ENCODE measurements around the gene PRSS48. TPM values are rescaled to one million over a fixed set of nuclear protein-coding genes. Genes with fewer than 3 reads are reported as not detected.

PRSS48 gene
- total RNA-seq, 2 experiments from 2014 or later: not detected

DNA sequence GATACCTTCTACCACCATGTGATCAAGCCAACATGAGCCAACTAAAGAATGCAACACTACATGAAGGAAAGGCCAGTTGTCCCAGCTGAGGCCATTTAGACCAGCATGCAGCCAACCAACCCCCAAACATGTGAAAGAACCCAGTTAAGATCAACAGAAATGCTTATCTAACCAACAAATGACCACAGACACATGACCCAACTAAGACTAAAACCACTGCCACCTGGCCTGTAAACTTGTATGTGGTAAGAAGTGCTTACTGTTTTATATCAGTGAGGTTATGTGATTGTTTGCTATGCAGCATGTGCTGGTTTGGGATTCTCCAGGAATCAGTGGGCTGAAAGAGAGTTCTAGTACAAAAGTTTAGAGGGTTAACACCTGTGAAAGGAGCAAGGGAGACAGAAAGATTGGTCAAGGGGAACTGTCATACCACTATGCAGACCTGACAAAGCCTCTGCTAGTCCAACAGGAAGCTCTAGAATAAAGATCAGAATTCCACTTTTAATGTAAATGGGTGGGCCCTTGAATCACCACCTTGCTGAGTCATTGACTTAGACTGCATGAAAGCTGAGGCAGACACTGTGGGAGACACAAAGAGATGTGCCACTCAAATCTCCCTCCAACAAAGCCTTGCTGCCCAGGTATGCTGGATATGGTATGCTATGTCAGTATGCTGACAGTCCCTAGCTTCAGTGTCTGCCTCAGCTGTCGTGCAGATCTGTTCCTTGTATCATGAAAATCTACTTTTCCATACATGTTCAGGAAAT, 54.5 kb downstream of the PRSS48 start:
- H3K9me3 Mint-ChIP-seq: no peaks in the 10 kb centered on the region
- H3K27me3 Mint-ChIP-seq: peaks cover 12% of the 10 kb centered on the region
- H3K4me3 Mint-ChIP-seq: no peak overlapping the region
- intact Hi-C loops (cut with micrococcal nuclease): no loop called here
- no peaks in the 10 kb centered on the region for H3K36me3 Mint-ChIP-seq (ENCODE audit: low read depth)
- no peaks in the 10 kb centered on the region for H3K4me1 Mint-ChIP-seq (ENCODE audit: low read depth)
- TF ChIP-seq, protein P1, sequence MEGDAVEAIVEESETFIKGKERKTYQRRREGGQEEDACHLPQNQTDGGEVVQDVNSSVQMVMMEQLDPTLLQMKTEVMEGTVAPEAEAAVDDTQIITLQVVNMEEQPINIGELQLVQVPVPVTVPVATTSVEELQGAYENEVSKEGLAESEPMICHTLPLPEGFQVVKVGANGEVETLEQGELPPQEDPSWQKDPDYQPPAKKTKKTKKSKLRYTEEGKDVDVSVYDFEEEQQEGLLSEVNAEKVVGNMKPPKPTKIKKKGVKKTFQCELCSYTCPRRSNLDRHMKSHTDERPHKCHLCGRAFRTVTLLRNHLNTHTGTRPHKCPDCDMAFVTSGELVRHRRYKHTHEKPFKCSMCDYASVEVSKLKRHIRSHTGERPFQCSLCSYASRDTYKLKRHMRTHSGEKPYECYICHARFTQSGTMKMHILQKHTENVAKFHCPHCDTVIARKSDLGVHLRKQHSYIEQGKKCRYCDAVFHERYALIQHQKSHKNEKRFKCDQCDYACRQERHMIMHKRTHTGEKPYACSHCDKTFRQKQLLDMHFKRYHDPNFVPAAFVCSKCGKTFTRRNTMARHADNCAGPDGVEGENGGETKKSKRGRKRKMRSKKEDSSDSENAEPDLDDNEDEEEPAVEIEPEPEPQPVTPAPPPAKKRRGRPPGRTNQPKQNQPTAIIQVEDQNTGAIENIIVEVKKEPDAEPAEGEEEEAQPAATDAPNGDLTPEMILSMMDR (IDR thresholded peaks at IDR 0.05): no peak
- DNase-seq (no peak), ATAC-seq (no peak)
- ChIA-PET POLR2A (no interaction called here), CTCF (no interaction called here)
- H3K27ac Mint-ChIP-seq: no peak overlapping the region

GRCh38 chr4:151339467-151339866, 62.5 kb downstream of the PRSS48 start:
- intact Hi-C loops (cut with micrococcal nuclease): no loop called here
- Mint-ChIP-seq H3K4me1 (ENCODE audit: low read depth) (no peaks in the 10 kb centered on the region), H3K36me3 (ENCODE audit: low read depth) (no peaks in the 10 kb centered on the region), H3K4me3 (no peak overlapping the region), H3K27me3 (peaks cover 9% of the 10 kb centered on the region), H3K9me3 (no peaks in the 10 kb centered on the region), H3K27ac (no peak overlapping the region)
- TF ChIP-seq, protein P1 (IDR thresholded peaks at IDR 0.05): no peak
- CTCF ChIA-PET: no interaction called here
- ATAC-seq (no peak), DNase-seq (no peak)
- POLR2A ChIA-PET: no interaction called here

- CTCF ChIA-PET: interaction anchor here (1.0 kb wide), 1 partner anchor 64 kb away, joined by 3 read pairs; no protein-coding TSS in a partner anchor
- POLR2A ChIA-PET: no interaction called here
- no peak overlapping the region for H3K27ac Mint-ChIP-seq
- peaks cover 9% of the 10 kb centered on the region for H3K27me3 Mint-ChIP-seq
- no peak overlapping the region for H3K4me3 Mint-ChIP-seq
- DNase-seq (no peak), ATAC-seq (no peak)
- no peaks in the 10 kb centered on the region for H3K4me1 Mint-ChIP-seq (ENCODE audit: low read depth)
- H3K9me3 Mint-ChIP-seq: no peaks in the 10 kb centered on the region
- TF ChIP-seq, protein P1 (IDR thresholded peaks at IDR 0.05): no peak
- no peaks in the 10 kb centered on the region for H3K36me3 Mint-ChIP-seq (ENCODE audit: low read depth)
- intact Hi-C loops (cut with micrococcal nuclease): no loop called here
Measured at GRCh38 chr4:151340751-151341385, 63.9 kb downstream of the PRSS48 start.

Other genes starting within 250 kb of the PRSS48 start
- 1,000 to 10,000 TPM; 3,072 to 3,095 TPM for gene RPS3A, start 177.5 kb upstream of the PRSS48 start, total RNA-seq
- not detected for gene SH3D19, start 48.4 kb downstream of the PRSS48 start, total RNA-seq
- under 1 TPM; 0.76 to 0.86 TPM for gene FHIP1A, start 132.0 kb downstream of the PRSS48 start, total RNA-seq